CD4-positive, alpha-beta T cell treated with Interleukin-17A for 1 hour (primary cell): Measurements from ENCODE around the gene UBE2U.

Experiments used
- DNase-seq: peaks from one replicate; pipeline ENCODE4 v3.0.0-alpha.2; 2020

The UBE2U gene

GRCh38 chr1:64203420-64203819 is at the start of gene UBE2U:
UBE2U (plus strand) TSS chr1:64203623; CDS start chr1:64204051, 428 bp downstream.
- no peak for DNase-seq

DNA sequence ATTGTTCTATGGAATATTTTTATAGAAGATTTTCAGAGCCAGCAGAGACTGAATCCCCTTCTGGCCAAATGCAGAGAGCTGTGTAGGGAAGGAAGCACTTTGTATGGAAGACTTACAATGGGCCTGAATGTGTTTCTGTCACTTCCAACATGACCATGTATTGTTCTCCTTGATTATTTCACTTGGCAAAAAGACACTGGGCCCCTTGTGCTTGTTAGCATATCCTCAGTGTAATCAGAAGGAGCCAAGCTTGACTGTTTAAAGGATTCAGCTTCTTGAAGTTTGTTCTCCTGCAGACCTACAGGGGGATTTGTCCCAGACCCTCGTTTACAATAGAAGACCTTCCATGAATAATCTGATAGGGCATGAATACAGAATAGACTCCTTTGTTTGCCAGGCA is 48.1 kb upstream of the UBE2U start:
- DNase-seq, result no peak

- no peak for DNase-seq
These were observed 42.0 kb upstream of the UBE2U start for GRCh38 chr1:64161357-64161941.

GRCh38 chr1:64162151-64162550 is 41.3 kb upstream of the UBE2U start:
- DNase-seq, result no peak

- no peak for DNase-seq
These were observed 40.6 kb upstream of the UBE2U start for GRCh38 chr1:64162804-64163203.

- DNase-seq, result no peak
These were observed 40.0 kb upstream of the UBE2U start for GRCh38 chr1:64163431-64163830.

- no peak for DNase-seq
These were observed 39.5 kb upstream of the UBE2U start for GRCh38 chr1:64163970-64164369.

- DNase-seq, result no peak
These were observed 36.8 kb upstream of the UBE2U start for GRCh38 chr1:64166629-64167028.

DNA sequence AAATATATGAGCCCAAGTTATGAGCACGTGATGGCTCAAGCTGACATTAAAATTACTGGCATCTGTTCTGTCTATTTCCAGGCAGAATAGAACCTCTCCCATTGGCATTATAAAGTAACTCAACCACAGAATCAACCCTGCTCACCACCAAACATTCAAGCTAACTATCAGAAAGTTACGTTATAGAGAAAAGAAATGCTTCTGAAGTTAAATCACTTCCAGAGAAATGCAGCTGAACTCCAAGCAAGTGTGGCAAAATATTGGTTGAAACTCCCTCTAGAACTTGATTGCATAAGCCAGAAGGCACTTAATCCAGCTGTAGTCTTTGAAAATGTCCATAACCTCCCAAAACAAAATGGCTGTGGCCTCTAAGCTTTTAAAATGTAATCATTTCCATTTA is 36.2 kb upstream of the UBE2U start:
- no peak for DNase-seq

GRCh38 chr1:64171246-64171645 is 32.2 kb upstream of the UBE2U start:
- no peak for DNase-seq

DNA sequence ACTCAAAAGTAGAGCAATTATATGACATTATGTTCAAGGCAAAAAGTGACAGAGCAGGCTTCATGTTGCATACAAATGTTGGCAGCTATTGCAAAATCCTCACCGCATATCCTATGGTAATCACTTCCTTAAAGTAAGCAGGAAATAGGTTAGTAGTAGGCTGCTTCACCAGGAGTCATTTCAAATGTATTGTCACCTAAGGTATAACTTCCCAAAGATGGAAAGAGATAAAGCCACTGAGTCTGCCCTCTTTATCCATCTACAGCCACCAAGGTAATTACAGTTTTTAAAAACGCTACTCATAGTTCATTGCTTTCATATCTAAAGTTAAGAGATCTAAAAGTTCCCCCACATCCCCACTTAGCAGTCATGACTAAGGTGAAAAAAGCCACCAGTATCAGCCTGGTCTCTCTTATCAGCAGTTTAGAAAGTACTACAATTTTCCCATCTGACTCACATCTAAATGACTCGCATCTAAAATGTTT is 31.6 kb upstream of the UBE2U start:
- DNase-seq, result no peak

- DNase-seq, result no peak
These were observed 30.9 kb upstream of the UBE2U start for GRCh38 chr1:64172458-64172983.

DNA sequence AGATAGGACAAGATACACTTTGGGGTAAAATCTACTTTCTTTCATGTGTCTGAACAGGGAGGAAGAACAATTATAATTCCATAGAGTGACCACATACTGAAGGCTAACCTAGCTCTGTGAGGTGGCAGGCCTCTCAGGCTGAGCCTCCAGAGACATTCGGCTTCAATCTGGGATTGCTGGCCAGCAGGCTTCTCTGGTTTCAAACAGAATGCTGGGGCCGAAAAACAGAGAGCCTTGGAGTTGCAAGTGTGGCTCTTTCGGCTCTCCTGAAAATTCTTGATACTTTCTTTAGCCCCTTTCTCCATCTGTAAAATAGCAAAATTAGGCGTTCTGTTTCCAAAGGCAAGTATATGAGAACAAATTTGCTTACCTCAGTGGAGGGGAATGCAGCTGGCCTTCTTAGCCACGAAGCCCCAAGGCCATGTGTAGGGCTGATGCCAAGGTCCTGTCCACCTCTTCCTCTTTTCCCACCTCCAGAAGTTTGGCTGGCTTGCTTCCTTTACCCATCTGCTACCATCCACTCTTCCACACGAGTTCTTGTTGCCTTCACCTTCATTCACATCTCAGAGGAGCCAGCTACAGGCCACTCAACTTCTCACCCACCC is 30.0 kb upstream of the UBE2U start:
- no peak for DNase-seq

GRCh38 chr1:64175639-64176038 is 27.8 kb upstream of the UBE2U start:
- DNase-seq, result no peak

- DNase-seq, result no peak
These were observed 26.8 kb upstream of the UBE2U start for GRCh38 chr1:64176659-64177058.

DNA sequence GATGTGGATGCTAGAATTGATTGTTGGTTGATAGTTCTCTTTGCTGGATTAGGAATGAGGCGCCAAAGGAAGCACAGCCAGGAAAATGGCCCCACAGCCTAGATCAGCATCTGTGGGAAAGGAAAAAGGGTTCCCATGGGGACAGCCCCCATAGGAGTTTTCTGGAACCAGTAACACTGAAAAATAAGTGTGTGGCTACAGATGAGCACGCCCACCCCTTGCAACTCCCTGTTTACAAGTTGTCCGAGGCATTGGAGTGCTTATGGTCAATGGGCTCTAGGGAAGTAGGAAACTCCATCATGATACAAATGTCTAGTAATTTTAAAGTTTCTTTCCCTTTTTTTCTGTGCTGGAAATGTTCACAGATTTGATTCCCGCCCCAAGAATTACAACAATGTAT is 23.8 kb upstream of the UBE2U start:
- no peak for DNase-seq

DNA sequence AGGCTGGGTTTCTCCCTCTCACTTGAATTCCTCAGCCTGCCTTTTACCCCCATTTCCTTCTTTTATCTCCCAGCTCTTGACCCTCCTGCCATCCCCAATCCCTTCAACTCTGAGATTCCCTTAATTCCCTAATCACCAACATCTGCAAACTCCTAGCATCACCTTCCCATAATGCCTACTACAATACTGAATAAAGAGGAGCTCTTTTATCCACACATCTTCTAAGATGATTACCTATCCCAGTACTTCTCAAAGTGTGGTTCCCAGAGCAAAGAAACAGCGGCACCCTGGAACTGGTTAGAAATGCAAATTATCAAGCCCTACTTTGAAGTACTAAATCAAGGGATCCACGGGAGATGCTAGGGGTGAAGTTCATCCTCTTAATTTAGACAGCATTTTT is 21.2 kb upstream of the UBE2U start:
- no peak for DNase-seq

DNA sequence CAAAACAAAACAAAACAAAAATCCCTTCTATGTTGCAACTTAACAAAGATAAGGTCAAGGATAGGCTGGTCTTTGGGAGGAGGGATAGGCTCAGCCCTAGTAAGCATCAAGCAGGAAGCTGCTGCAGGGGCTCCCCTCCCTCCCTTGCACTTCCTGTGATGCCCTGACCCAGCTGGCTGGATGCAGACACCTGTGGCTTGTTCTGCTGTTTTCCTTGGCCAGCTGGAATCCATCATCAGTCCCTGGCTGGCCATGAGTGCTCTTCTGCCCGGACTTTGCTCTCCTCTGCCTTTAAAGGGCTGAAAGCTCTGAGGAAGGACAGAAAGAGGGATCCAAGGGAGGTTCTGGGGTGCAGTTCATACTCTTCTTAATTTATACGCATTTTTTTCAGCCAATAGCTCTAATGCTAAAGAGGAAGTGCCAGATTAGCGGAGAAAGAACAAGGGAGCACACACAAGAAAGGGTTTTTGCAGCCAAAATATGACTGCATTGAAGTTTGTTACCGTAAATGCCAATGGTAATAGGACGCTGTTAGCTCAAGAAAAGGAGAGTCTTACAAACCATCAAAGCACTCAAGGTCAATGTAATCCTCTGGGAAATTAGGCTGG is 19.9 kb upstream of the UBE2U start:
- no peak for DNase-seq

DNA sequence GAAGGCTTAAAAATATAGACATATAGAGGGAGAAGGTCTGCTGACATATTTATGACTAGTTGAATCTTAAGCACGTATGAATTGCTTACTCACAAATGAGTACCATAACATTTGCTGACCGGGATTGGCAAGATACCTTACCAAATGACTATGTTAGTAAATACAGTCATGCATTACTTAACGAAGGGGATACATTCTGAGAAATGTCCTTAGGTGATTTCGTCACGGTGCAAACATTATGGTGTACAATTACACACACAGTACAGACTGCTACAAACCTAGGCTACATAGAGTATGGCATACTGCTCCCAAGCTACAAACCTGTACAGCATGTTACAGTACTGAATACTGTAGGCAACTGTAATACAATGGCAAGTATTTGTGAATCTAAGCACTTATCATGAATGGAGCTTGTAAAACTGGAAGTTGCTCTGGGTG is 19.4 kb upstream of the UBE2U start:
- DNase-seq, result no peak

GRCh38 chr1:64186138-64186897 is 17.1 kb upstream of the UBE2U start:
- no peak for DNase-seq

- no peak for DNase-seq
These were observed 16.5 kb upstream of the UBE2U start for GRCh38 chr1:64186898-64187280.

DNA sequence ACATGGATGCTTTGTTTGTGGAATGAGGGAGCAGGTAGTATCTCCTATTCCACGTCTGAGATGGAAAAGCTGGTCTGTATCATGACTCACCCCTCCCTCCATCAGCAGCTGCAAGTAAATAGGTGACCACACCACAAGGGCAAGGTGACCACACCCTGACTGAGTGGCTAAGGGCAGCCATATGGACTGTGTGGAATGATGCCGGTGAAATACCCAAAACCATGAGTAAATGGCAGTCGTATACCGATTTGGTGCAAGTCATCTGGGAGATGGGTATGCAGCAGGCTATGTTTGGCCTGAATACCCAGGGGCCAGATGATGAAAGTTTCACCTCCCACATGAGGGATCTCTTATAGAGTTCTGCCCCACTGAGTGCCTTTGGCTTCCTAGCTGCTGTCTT is 15.8 kb upstream of the UBE2U start:
- DNase-seq, result no peak

GRCh38 chr1:64192290-64192689 is 11.1 kb upstream of the UBE2U start:
- no peak for DNase-seq
